OCI-LY1 (cell line): Measurements from ENCODE around the gene PPP1R1C.
A peak's percentile ranks its signal among the peaks of the same experiment; 100 is the strongest.

Experiments used
- H2AFZ ChIP-seq: fragments of 200-600 bp; sonication (generic), shearing (Covaris generic); 2 replicates; pipeline ENCODE4 v1.6.0; 2014; ENCODE audit warnings: antibody characterized with exemption, mild to moderate bottlenecking, low read length
- H3F3A ChIP-seq: fragments of 200-600 bp; sonication (generic), shearing (Covaris generic); 2 replicates; pipeline ENCODE4 v1.6.0; 2014; ENCODE audit warnings: mild to moderate bottlenecking, antibody characterized with exemption, low read length, moderate library complexity; ENCODE audit not compliant: insufficient read depth
- H3K27ac ChIP-seq: fragments of 200-600 bp; sonication (generic); 2 replicates; pipeline ENCODE4 v1.5.1; 2014; ENCODE audit warnings: low read length, mixed run types, mild to moderate bottlenecking, low read depth; ENCODE audit not compliant: poor library complexity, severe bottlenecking
- H3K27me3 ChIP-seq: fragments of 200-600 bp; sonication (generic); 2 replicates; pipeline ENCODE4 v1.6.0; 2014; ENCODE audit warnings: antibody characterized with exemption, mild to moderate bottlenecking, low read length, moderate library complexity; ENCODE audit not compliant: insufficient read depth
- H3K36me3 ChIP-seq: fragments of 200-600 bp; sonication (generic); 2 replicates; pipeline ENCODE4 v1.6.1; 2014; ENCODE audit warnings: mild to moderate bottlenecking, antibody characterized with exemption, low read length, moderate library complexity, mixed read lengths; ENCODE audit not compliant: insufficient read depth
- H3K4me1 ChIP-seq: fragments of 200-600 bp; sonication (generic); 2 replicates; pipeline ENCODE4 v1.5.1; 2014; ENCODE audit warnings: mild to moderate bottlenecking, low read length, moderate library complexity; ENCODE audit not compliant: insufficient read depth, severe bottlenecking
- H3K4me2 ChIP-seq: fragments of 200-600 bp; sonication (generic), shearing (Covaris generic); 2 replicates; pipeline ENCODE4 v1.6.1; 2014; ENCODE audit warnings: low read length
- H3K4me3 ChIP-seq: fragments of 200-600 bp; sonication (generic); 2 replicates; pipeline ENCODE4 v1.5.1; 2014; ENCODE audit warnings: low read length, low read depth, mild to moderate bottlenecking, mixed read lengths; ENCODE audit not compliant: poor library complexity, severe bottlenecking
- H3K79me2 ChIP-seq: fragments of 200-600 bp; shearing (Covaris generic); 2 replicates; pipeline ENCODE4 v1.6.1; 2016; ENCODE audit warnings: mixed run types, low read length, mixed read lengths; ENCODE audit not compliant: insufficient read depth
- H3K9ac ChIP-seq: fragments of 200-600 bp; sonication (generic), shearing (Covaris generic); 2 replicates; pipeline ENCODE4 v1.6.1; 2014; ENCODE audit warnings: mild to moderate bottlenecking, low read length, mixed read lengths
- H3K9me2 ChIP-seq: fragments of 200-600 bp; sonication (generic), shearing (Covaris generic); 2 replicates; pipeline ENCODE4 v1.6.1; 2014; ENCODE audit warnings: low read depth, mild to moderate bottlenecking, low read length, mixed read lengths
- H3K9me3 ChIP-seq: fragments of 200-600 bp; shearing (Covaris generic); 2 replicates; pipeline ENCODE4 v1.6.1; 2014; ENCODE audit warnings: low read length, mixed read lengths
- H4K20me1 ChIP-seq: fragments of 200-600 bp; sonication (generic), shearing (Covaris generic); 2 replicates; pipeline ENCODE4 v1.6.0; 2016; ENCODE audit warnings: mild to moderate bottlenecking, low read length; ENCODE audit not compliant: insufficient read depth
- CTCF ChIP-seq: fragments of 200-600 bp; sonication (generic), shearing (Covaris generic); IDR thresholded peaks from 2 replicates; pipeline ENCODE4 v1.5.1; 2017; ENCODE audit warnings: mild to moderate bottlenecking, antibody characterized with exemption, low read length, moderate library complexity, mixed read lengths
- EZH2 ChIP-seq: fragments of 200-600 bp; sonication (generic), shearing (Covaris generic); IDR thresholded peaks from 2 replicates; pipeline ENCODE4 v1.8.0; 2017; ENCODE audit warnings: borderline replicate concordance, mixed run types, mild to moderate bottlenecking, antibody characterized with exemption, low read length, moderate library complexity, mixed read lengths

PPP1R1C gene

DNA sequence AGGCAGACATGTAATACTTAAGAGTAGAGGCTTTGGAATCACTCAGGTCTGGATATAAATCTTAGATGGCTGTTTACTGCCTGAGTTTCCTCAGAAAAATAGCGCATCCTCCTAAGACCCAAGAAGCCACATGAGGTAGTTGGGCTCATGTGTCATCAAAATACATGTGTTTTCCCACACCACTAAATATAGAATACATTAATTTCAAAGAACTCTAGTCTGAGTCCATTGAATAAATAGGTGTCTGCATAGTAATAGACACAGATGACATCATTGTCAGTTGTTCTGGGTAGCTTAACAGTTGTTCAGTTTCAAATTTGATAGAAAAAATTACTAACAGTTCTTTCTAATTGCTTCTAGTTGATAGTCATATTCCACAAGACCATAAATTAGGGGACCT is 9.6 kb downstream of the PPP1R1C start:
- H3K27ac ChIP-seq: no peak overlapping the region
- no peaks in the 10 kb centered on the region for H4K20me1 ChIP-seq
- peaks cover 65% of the 10 kb centered on the region for H3K4me1 ChIP-seq
- H3K4me2 ChIP-seq: no peak overlapping the region
- H3K79me2 ChIP-seq: no peaks in the 10 kb centered on the region
- no peak for TF ChIP-seq CTCF
- no peak for TF ChIP-seq EZH2
- no peaks in the 10 kb centered on the region for H3F3A ChIP-seq
- H3K27me3 ChIP-seq: no peaks in the 10 kb centered on the region
- H3K9me2 ChIP-seq: no peaks in the 10 kb centered on the region
- H3K9me3 ChIP-seq: no peaks in the 10 kb centered on the region
- H2AFZ ChIP-seq: no peak overlapping the region
- H3K9ac ChIP-seq: no peak overlapping the region
- H3K36me3 ChIP-seq: no peaks in the 10 kb centered on the region
- no peak overlapping the region for H3K4me3 ChIP-seq

DNA sequence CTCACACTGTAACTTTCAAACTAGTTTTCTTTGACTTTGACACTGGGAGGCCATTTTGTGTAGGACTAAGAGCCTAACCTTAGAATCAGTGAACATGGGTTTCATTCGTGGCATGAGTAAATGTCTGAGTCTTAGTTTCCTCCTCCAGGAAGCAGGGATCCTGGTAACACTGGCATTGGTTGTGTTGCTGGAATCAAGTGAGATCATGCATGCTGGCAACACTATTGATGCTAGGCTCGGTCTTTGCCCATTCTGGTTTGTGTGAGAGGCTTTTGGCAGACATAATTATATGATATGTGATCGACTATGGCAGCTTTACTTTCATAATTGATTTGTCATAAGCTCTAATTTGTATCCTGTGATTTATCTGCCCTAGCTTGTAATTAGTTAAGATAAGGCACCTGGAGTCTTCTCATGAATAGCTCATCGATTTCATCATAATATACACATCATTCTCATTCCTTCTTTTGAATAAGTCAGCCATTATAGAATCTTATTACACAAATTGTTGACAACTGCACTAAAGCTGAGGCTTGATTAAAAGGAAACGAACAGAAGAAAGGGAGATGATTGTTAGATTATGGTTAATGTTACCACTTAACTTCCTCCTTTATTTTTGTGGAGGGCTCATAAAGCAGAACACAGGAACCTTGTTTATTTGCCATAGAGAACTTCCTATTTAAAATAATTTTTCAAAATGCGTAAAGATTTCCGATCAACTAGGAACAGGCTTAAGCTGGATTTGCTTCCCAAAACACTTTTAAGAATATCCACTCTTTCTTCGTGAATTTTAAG is 12.6 kb downstream of the PPP1R1C start:
- Histone ChIP-seq H3F3A (no peaks in the 10 kb centered on the region), H3K4me1 (peaks cover 35% of the 10 kb centered on the region), H3K79me2 (no peaks in the 10 kb centered on the region)

DNA sequence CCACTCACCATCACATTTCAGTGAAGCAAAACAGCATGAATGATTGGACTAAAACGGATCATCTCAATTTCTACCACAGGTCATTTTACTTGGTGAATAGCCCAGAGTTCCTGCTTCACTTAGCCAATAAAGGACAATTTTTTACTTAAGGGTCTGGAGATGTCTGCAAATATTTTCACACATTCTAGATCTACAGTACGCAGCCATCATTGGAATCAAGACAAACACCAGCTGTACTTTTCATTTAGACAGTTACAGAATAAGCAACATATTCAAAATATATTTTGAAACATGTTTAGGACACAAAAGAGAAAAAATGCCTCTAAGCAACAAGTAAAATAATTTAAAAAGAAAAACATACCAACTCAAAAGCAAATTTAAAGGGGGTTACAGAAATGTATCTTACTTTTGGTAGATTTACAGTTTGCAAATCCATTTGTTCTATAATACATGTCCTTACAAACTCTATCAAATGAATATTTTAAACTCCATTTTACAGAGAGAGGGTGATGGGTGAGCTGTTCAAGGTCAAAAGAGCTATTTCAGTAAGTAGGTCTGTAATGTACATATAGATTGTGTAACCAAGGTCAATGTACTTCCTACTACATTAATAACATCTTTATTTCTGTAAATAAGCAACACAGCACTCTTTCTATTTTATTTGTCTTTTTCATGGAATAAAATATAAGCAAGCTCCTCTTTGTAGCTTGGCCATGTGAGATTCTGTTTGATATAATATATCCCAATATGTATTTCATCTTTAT is 13.4 kb downstream of the PPP1R1C start:
- TF ChIP-seq EZH2 (no peak), CTCF (no peak)
- H3K9me2 ChIP-seq: no peaks in the 10 kb centered on the region
- H3K79me2 ChIP-seq: no peaks in the 10 kb centered on the region
- H3K4me2 ChIP-seq: no peak overlapping the region; the same call in 1 of the 2 replicates
- H3K9me3 ChIP-seq: no peaks in the 10 kb centered on the region
- H3K9ac ChIP-seq: no peak overlapping the region
- H3F3A ChIP-seq: no peaks in the 10 kb centered on the region
- H3K36me3 ChIP-seq: no peaks in the 10 kb centered on the region
- H3K27ac ChIP-seq: no peak overlapping the region
- no peaks in the 10 kb centered on the region for H4K20me1 ChIP-seq
- H3K27me3 ChIP-seq: no peaks in the 10 kb centered on the region
- peak overlapping the region; percentile 32; the same call in 1 of the 2 replicates for H2AFZ ChIP-seq
- no peak overlapping the region for H3K4me3 ChIP-seq
- peaks cover 27% of the 10 kb centered on the region for H3K4me1 ChIP-seq

More for the DNA sequence above, 12.6 kb downstream of the PPP1R1C start:
- H3K9me2 ChIP-seq: no peaks in the 10 kb centered on the region
- H3K27me3 ChIP-seq: no peaks in the 10 kb centered on the region
- H3K27ac ChIP-seq: no peak overlapping the region
- TF ChIP-seq EZH2: no peak
- TF ChIP-seq CTCF: no peak
- no peaks in the 10 kb centered on the region for H3K9me3 ChIP-seq
- no peak overlapping the region for H3K4me3 ChIP-seq
- no peaks in the 10 kb centered on the region for H4K20me1 ChIP-seq
- H2AFZ ChIP-seq: peak overlapping the region; percentile 32; the same call in 1 of the 2 replicates
- H3K9ac ChIP-seq: no peak overlapping the region
- H3K36me3 ChIP-seq: no peaks in the 10 kb centered on the region
- H3K4me2 ChIP-seq: no peak overlapping the region; the same call in 1 of the 2 replicates
